Common myeloid progenitor, CD34-positive (primary cell): Measurements from ENCODE around the gene PADI3.

ENCODE experiments used
- CTCF ChIA-PET: fragments of 350-600 bp; sonication (Branson Sonifier 250); formaldehyde crosslinking; loops from one replicate; lab custom pipeline; 2021; ENCODE audit warnings: antibody characterized with exemption; lab: Charles Lee
- POLR2A ChIA-PET: fragments of 350-600 bp; sonication (Branson Sonifier 250); formaldehyde crosslinking; loops from one replicate; lab custom pipeline; 2021; ENCODE audit warnings: antibody characterized with exemption; lab: Charles Lee
- DNase-seq, 3 donors: peaks; one replicate each; pipeline versions ENCODE4 v3.0.0 to v3.0.0-alpha.2; 2013
- H3K27ac ChIP-seq, 2 experiments: 1 replicate in 1 of 2; 2 replicates in 1 of 2; pipeline ENCODE4 v1.7.0; 2013; ENCODE audit warnings: inconsistent platforms in 2 of 2, low read length in 2 of 2, mild to moderate bottlenecking in 2 of 2, low read depth in 1 of 2, moderate library complexity in 1 of 2; ENCODE audit not compliant: severe bottlenecking in 2 of 2, insufficient read depth in 1 of 2, poor library complexity in 1 of 2
- H3K27me3 ChIP-seq, 5 experiments: replicated peaks in 2 of 5; 1 replicate in 3 of 5; 2 replicates in 2 of 5; pipeline versions ENCODE4 v1.6.1 to v1.7.0; 2013; ENCODE audit warnings: low read length in 4 of 5, mild to moderate bottlenecking in 2 of 5, moderate library complexity in 2 of 5, inconsistent platforms in 1 of 5; ENCODE audit not compliant: insufficient read depth in 5 of 5, control insufficient read depth in 4 of 5
- H3K36me3 ChIP-seq, 4 experiments: 1 replicate in 2 of 4; 2 replicates in 2 of 4; pipeline versions ENCODE4 v1.6.1 to v1.7.0; 2013; ENCODE audit warnings: low read length in 3 of 4, control low read depth in 1 of 4, mild to moderate bottlenecking in 1 of 4; ENCODE audit not compliant: control insufficient read depth in 4 of 4, insufficient read depth in 4 of 4
- H3K4me1 ChIP-seq, 4 experiments: 1 replicate in 3 of 4; 2 replicates in 1 of 4; pipeline versions ENCODE4 v1.6.1 to v1.7.1; 2013; ENCODE audit warnings: low read length in 3 of 4, mild to moderate bottlenecking in 3 of 4, control low read depth in 1 of 4, inconsistent platforms in 1 of 4, moderate library complexity in 1 of 4; ENCODE audit not compliant: control insufficient read depth in 4 of 4, insufficient read depth in 4 of 4; ENCODE audit errors: control extremely low read depth in 1 of 4
- H3K4me3 ChIP-seq, 7 experiments: 1 replicate in 4 of 7; 2 replicates in 3 of 7; pipeline versions ENCODE4 v1.5.1 to v1.7.0; 2013; ENCODE audit warnings: mild to moderate bottlenecking in 7 of 7, low read length in 6 of 7, moderate library complexity in 6 of 7, inconsistent platforms in 2 of 7, low read depth in 2 of 7, control low read depth in 1 of 7; ENCODE audit not compliant: insufficient read depth in 4 of 7, control insufficient read depth in 1 of 7; ENCODE audit errors: extremely low read depth in 1 of 7
- H3K9me3 ChIP-seq, 5 experiments: 1 replicate in 4 of 5; 2 replicates in 1 of 5; pipeline versions ENCODE4 v1.6.1 to v1.7.1; 2013; ENCODE audit warnings: low read length in 4 of 5, mild to moderate bottlenecking in 2 of 5, inconsistent platforms in 1 of 5, low read depth in 1 of 5, moderate library complexity in 1 of 5; ENCODE audit not compliant: control insufficient read depth in 4 of 5, insufficient read depth in 2 of 5; ENCODE audit errors: control extremely low read depth in 1 of 5
- WGBS: methylation state at CpG from one replicate; pipeline ENCODE4 v1.1.5; 2013; ENCODE audit not compliant: insufficient coverage; 5-methylcytosine and 5-hydroxymethylcytosine counted together

Gene PADI3

GRCh38 chr1:17280894-17281293 lies 32.0 kb downstream of the PADI3 start:
- POLR2A ChIA-PET: no interaction called here

GRCh38 chr1:17281775-17282181 lies 32.9 kb downstream of the PADI3 start:
- WGBS: 8% methylated on average over 6 of the region's 8 CpGs
- peak overlapping the region in 1 of 7 experiments; percentile 23 for H3K4me3 ChIP-seq
- ChIA-PET CTCF (interaction anchor here (1.3 to 2.5 kb wide), 6 partner anchors 14 to 55 kb away, joined by 3 to 10 read pairs (median 4); no protein-coding TSS in a partner anchor), POLR2A (interaction anchor here (0.7 kb wide), 2 partner anchors 94 to 231 kb away, joined by 3 to 4 read pairs; no protein-coding TSS in a partner anchor)
- H3K9me3 ChIP-seq: no peaks in the 10 kb centered on the region
- H3K27ac ChIP-seq: no peak overlapping the region
- no peaks in the 10 kb centered on the region for H3K27me3 ChIP-seq
- peaks cover 6 to 66% (median 30%) of the 10 kb centered on the region in 4 experiments for H3K4me1 ChIP-seq
- no peaks in the 10 kb centered on the region for H3K36me3 ChIP-seq
- DNase-seq: peak; percentile 77 to 95 (median 93)

More at GRCh38 chr1:17280894-17281293, 32.0 kb downstream of the PADI3 start:
- CTCF ChIA-PET: interaction anchor here (0.6 to 2.5 kb wide), 8 partner anchors 10 to 153 kb away, joined by 3 to 10 read pairs (median 4); no protein-coding TSS in a partner anchor
- Histone ChIP-seq H3K4me3 (no peak overlapping the region), H3K27ac (no peak overlapping the region), H3K9me3 (no peaks in the 10 kb centered on the region), H3K36me3 (no peaks in the 10 kb centered on the region), H3K27me3 (no peaks in the 10 kb centered on the region), H3K4me1 (peaks cover 6 to 74% (median 35%) of the 10 kb centered on the region in 4 experiments)
- no peak for DNase-seq
- 100% methylated on average over 2 of the region's 2 CpGs for WGBS

- H3K27ac ChIP-seq: no peak overlapping the region
- 100% methylated on average over 2 of the region's 5 CpGs for WGBS
- CTCF ChIA-PET: interaction anchor here (1.2 to 1.4 kb wide), 3 partner anchors 15 to 54 kb away, joined by 3 to 5 read pairs (median 4); no protein-coding TSS in a partner anchor
These were observed 33.9 kb downstream of the PADI3 start for GRCh38 chr1:17282836-17283235.

GRCh38 chr1:17286646-17287045 lies 37.7 kb downstream of the PADI3 start:
- Histone ChIP-seq H3K36me3 (no peaks in the 10 kb centered on the region), H3K4me3 (no peak overlapping the region), H3K27ac (no peak overlapping the region), H3K4me1 (peaks cover 6 to 36% (median 14%) of the 10 kb centered on the region in 4 experiments), H3K27me3 (no peaks in the 10 kb centered on the region), H3K9me3 (no peaks in the 10 kb centered on the region)
- 93% methylated on average over 4 of the region's 5 CpGs for WGBS
- ChIA-PET CTCF (interaction anchor here (1.9 kb wide), 1 partner anchor 10 kb away, joined by 8 read pairs; no protein-coding TSS in a partner anchor), POLR2A (no interaction called here)
- no peak for DNase-seq

More at GRCh38 chr1:17282836-17283235, 33.9 kb downstream of the PADI3 start:
- Histone ChIP-seq H3K9me3 (no peaks in the 10 kb centered on the region), H3K4me1 (peaks cover 6 to 56% (median 23%) of the 10 kb centered on the region in 4 experiments), H3K36me3 (no peaks in the 10 kb centered on the region), H3K27me3 (no peaks in the 10 kb centered on the region), H3K4me3 (no peak overlapping the region)
- no peak for DNase-seq
- POLR2A ChIA-PET: no interaction called here

- ChIA-PET POLR2A (no interaction called here), CTCF (interaction anchor here (1.9 kb wide), 1 partner anchor 11 kb away, joined by 8 read pairs; no protein-coding TSS in a partner anchor)
- H3K27me3 ChIP-seq: no peaks in the 10 kb centered on the region
- WGBS: 100% methylated on average over 3 of the region's 5 CpGs
- no peak for DNase-seq
- H3K9me3 ChIP-seq: no peaks in the 10 kb centered on the region
- no peak overlapping the region for H3K4me3 ChIP-seq
- no peak overlapping the region for H3K27ac ChIP-seq
- peaks cover 3 to 30% (median 10%) of the 10 kb centered on the region in 4 experiments for H3K4me1 ChIP-seq
- no peaks in the 10 kb centered on the region for H3K36me3 ChIP-seq
These were observed 38.4 kb downstream of the PADI3 start for GRCh38 chr1:17287130-17287776.

DNA sequence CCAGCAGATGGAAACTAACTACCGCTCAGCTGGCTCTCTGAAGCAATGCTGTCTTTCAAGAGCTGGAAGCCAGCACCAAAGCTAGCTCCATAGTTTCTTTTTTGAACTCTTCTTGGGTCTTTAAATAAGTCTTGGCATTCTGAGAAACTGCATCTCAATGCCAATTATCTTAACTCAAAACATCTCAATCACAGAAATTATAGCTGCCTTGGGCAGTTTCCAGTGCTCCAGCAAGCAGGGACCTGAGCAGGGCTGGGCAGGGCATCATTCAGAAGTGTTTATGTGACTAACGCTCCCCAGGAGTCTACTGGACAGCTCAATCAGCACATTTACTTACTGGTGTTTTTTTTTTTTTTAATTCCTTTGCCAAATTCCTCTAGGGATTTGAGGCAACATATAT lies 40.8 kb downstream of the PADI3 start:
- DNase-seq: no peak
- no peaks in the 10 kb centered on the region for H3K36me3 ChIP-seq
- 91% methylated on average over 1 of the region's 2 CpGs for WGBS
- H3K27ac ChIP-seq: no peak overlapping the region
- no peak overlapping the region for H3K4me3 ChIP-seq
- no peaks in the 10 kb centered on the region for H3K9me3 ChIP-seq
- POLR2A ChIA-PET: interaction anchor here (0.7 kb wide), 1 partner anchor 99 kb away, joined by 4 read pairs; no protein-coding TSS in a partner anchor
- peaks cover 0 to 21% (median 11%) of the 10 kb centered on the region in 4 experiments for H3K4me1 ChIP-seq
- no peaks in the 10 kb centered on the region for H3K27me3 ChIP-seq
- CTCF ChIA-PET: interaction anchor here (0.7 kb wide), 1 partner anchor 11 kb away, joined by 3 read pairs; no protein-coding TSS in a partner anchor

- DNase-seq: no peak
- Histone ChIP-seq H3K4me1 (peaks cover 0 to 21% (median 10%) of the 10 kb centered on the region in 4 experiments), H3K9me3 (no peaks in the 10 kb centered on the region), H3K27me3 (no peaks in the 10 kb centered on the region), H3K36me3 (no peaks in the 10 kb centered on the region), H3K4me3 (no peak overlapping the region), H3K27ac (no peak overlapping the region)
- CTCF ChIA-PET: interaction anchor here (1.0 to 1.7 kb wide), 4 partner anchors 14 to 78 kb away, joined by 3 to 4 read pairs (median 4); partner anchors contain the start of gene PADI4
- POLR2A ChIA-PET: no interaction called here
- WGBS: 100% methylated on average over 1 of the region's 3 CpGs
These were observed 41.7 kb downstream of the PADI3 start for GRCh38 chr1:17290553-17290952.
